Smooth muscle cell of the brain vasculature (primary cell): Measurements from ENCODE around the gene SERINC2.
"Not testable (repeated sequence)": the region's sequence is repeated elsewhere in the genome, so short reads cannot be mapped to it uniquely, and the experiment has no call there.

Source experiments
- DNase-seq: peaks from one replicate; pipeline ENCODE4 v3.0.0-alpha.2; 2012; ENCODE audit warnings: low read depth, low spot score

SERINC2 gene

GRCh38 chr1:31383967-31384366 lies 29.0 kb upstream of the SERINC2 start:
- no peak for DNase-seq

- not testable (repeated sequence) for DNase-seq
Measured at GRCh38 chr1:31386576-31387243, 26.3 kb upstream of the SERINC2 start.

- no peak for DNase-seq
Measured at GRCh38 chr1:31387612-31388011, 25.4 kb upstream of the SERINC2 start.

- DNase-seq, result no peak
Measured at GRCh38 chr1:31389616-31390015, 23.4 kb upstream of the SERINC2 start.

GRCh38 chr1:31390071-31390470 lies 22.9 kb upstream of the SERINC2 start:
- no peak for DNase-seq

- DNase-seq, result no peak
Measured at GRCh38 chr1:31393463-31393862, 19.6 kb upstream of the SERINC2 start.

GRCh38 chr1:31394584-31395193 lies 18.3 kb upstream of the SERINC2 start:
- peak; percentile 40 for DNase-seq

GRCh38 chr1:31396633-31397351 lies 16.2 kb upstream of the SERINC2 start:
- DNase-seq, result no peak

GRCh38 chr1:31397360-31398095 lies 15.5 kb upstream of the SERINC2 start:
- DNase-seq, result no peak

GRCh38 chr1:31398246-31398645 lies 14.8 kb upstream of the SERINC2 start:
- DNase-seq, result no peak

- DNase-seq, result no peak
Measured at GRCh38 chr1:31399976-31400375, 13.0 kb upstream of the SERINC2 start.

- no peak for DNase-seq
Measured at GRCh38 chr1:31400393-31400792, 12.6 kb upstream of the SERINC2 start.

- DNase-seq, result no peak
Measured at GRCh38 chr1:31401241-31401640, 11.8 kb upstream of the SERINC2 start.

GRCh38 chr1:31405578-31406245 lies 7.3 kb upstream of the SERINC2 start:
- DNase-seq, result no peak

GRCh38 chr1:31407029-31407626 lies 5.9 kb upstream of the SERINC2 start:
- no peak for DNase-seq

- DNase-seq, result no peak
Measured at GRCh38 chr1:31408788-31409318, 4.2 kb upstream of the SERINC2 start.

GRCh38 chr1:31409946-31410858 lies 2.8 kb upstream of the SERINC2 start:
- DNase-seq, result no peak

GRCh38 chr1:31410871-31411270 lies 2.1 kb upstream of the SERINC2 start:
- no peak for DNase-seq

- no peak for DNase-seq
Measured at GRCh38 chr1:31412205-31412604, 808 bp upstream of the SERINC2 start.
